GM12878 (cell line): ENCODE measurements around the gene ZNF445. TPM values are rescaled to one million over a fixed set of nuclear protein-coding genes. Genes with fewer than 3 reads are reported as not detected.

Experiments
- ATAC-seq: fragments of 200-7000 bp; cut with Tn5 transposase; 3 replicates; pipeline ENCODE4 v1.9.1; 2020; ENCODE audit warnings: mild to moderate bottlenecking, moderate library complexity
- BruUV-seq: library from RNA; stranded (reverse); fragments of 400-500 nt; replicated peaks from 2 replicates; lab custom pipeline; 2021; lab: Mats Ljungman, UMichigan
- CTCF ChIA-PET: fragments of 300-600 bp; sonication (Branson Sonifier 250); formaldehyde crosslinking; extraction: SDS; loops from one replicate; lab custom pipeline; 2021; ENCODE audit warnings: inconsistent platforms; lab: Yijun Ruan, JAX
- POLR2A ChIA-PET: fragments of 350-600 bp; formaldehyde crosslinking; extraction: SDS; loops from one replicate; lab custom pipeline; 2021; ENCODE audit warnings: inconsistent platforms; lab: Charles Lee
- RAD21 ChIA-PET: fragments of 300-600 bp; sonication (Branson Sonifier 250); formaldehyde crosslinking; loops from one replicate; lab custom pipeline; 2023; ENCODE audit warnings: antibody characterized with exemption; ENCODE audit not compliant: unreplicated experiment; lab: Charles Lee
- SMC1A ChIA-PET: fragments of 300-600 bp; sonication (Branson Sonifier 250); formaldehyde crosslinking; loops from one replicate; lab custom pipeline; 2023; ENCODE audit not compliant: unreplicated experiment, uncharacterized antibody; lab: Charles Lee
- DNase-seq: peaks from one replicate; pipeline ENCODE4 v3.0.0-alpha.2; 2011; ENCODE audit warnings: low read depth, low spot score
- FAIRE-seq: peaks from 3 replicates; lab custom pipeline; 2011; peaks lifted over from hg19 to GRCh38; lab: Jason Lieb, UNC
- H2AFZ ChIP-seq: 2 replicates; pipeline ENCODE4 v1.6.0; 2011; ENCODE audit warnings: low read depth, low read length, control low read depth; ENCODE audit not compliant: control insufficient read depth
- H3K27ac ChIP-seq: 2 replicates; pipeline ENCODE4 v1.5.1; 2011; ENCODE audit warnings: control low read depth; ENCODE audit not compliant: control insufficient read depth, insufficient read depth
- H3K27me3 ChIP-seq, 2 experiments: replicated peaks in 1 of 2; 2 replicates each; pipeline versions ENCODE4 v1.6.0 to v1.6.1; 2011; ENCODE audit warnings: low read length in 1 of 2; ENCODE audit not compliant: control insufficient read depth in 2 of 2, insufficient read depth in 2 of 2
- H3K36me3 ChIP-seq, 2 experiments: 2 replicates each; pipeline ENCODE4 v1.5.1; 2011; ENCODE audit warnings: low read length in 1 of 2; ENCODE audit not compliant: control insufficient read depth in 2 of 2, insufficient read depth in 2 of 2
- H3K4me1 ChIP-seq: 2 replicates; pipeline ENCODE4 v1.6.1; 2011; ENCODE audit warnings: mild to moderate bottlenecking, low read length, moderate library complexity, mixed read lengths; ENCODE audit not compliant: control insufficient read depth, insufficient read depth
- H3K4me2 ChIP-seq: 2 replicates; pipeline ENCODE4 v1.6.0; 2011; ENCODE audit warnings: control low read depth; ENCODE audit not compliant: control insufficient read depth, insufficient read depth
- H3K4me3 ChIP-seq: fragments of 200-600 bp; sonication (generic); 2 replicates; pipeline ENCODE4 v1.5.1; 2016
- H3K79me2 ChIP-seq: 2 replicates; pipeline ENCODE4 v1.6.0; 2011; ENCODE audit warnings: low read length; ENCODE audit not compliant: control insufficient read depth, insufficient read depth
- H3K9ac ChIP-seq: 2 replicates; pipeline ENCODE4 v1.8.0; 2011; ENCODE audit warnings: low read length, control low read depth, mixed read lengths; ENCODE audit not compliant: control insufficient read depth, insufficient read depth
- H3K9me3 ChIP-seq: replicated peaks from 3 replicates; pipeline ENCODE4 v1.5.1; 2011; ENCODE audit warnings: mild to moderate bottlenecking, low read length; ENCODE audit not compliant: control insufficient read depth, insufficient read depth
- H4K20me1 ChIP-seq: 2 replicates; pipeline ENCODE4 v1.6.0; 2011; ENCODE audit not compliant: control insufficient read depth, insufficient read depth
- CHD4 ChIP-seq: fragments of 200-600 bp; sonication (generic); IDR thresholded peaks from 2 replicates; pipeline ENCODE4 v1.6.1; 2016; ENCODE audit warnings: mild to moderate bottlenecking
- JUNB ChIP-seq: IDR thresholded peaks from 2 replicates; pipeline ENCODE4 v1.6.1; 2016; ENCODE audit warnings: antibody characterized with exemption, mild to moderate bottlenecking
- LARP7 ChIP-seq: fragments of 450-650 bp; IDR thresholded peaks from 2 replicates; pipeline ENCODE4 v1.6.1; 2017; ENCODE audit warnings: mild to moderate bottlenecking
- NR2C2 ChIP-seq: IDR thresholded peaks from 2 replicates; pipeline ENCODE4 v1.6.1; 2011; ENCODE audit warnings: borderline replicate concordance, low read depth; ENCODE audit not compliant: control insufficient read depth, insufficient read length
- RCOR1 ChIP-seq: conservative IDR thresholded peaks from 2 replicates; pipeline ENCODE4 v1.6.1; 2012; ENCODE audit warnings: low read depth, low read length, improper control_type of control experiment
- SMAD5 ChIP-seq: IDR thresholded peaks from 2 replicates; pipeline ENCODE4 v1.6.1; 2016; ENCODE audit warnings: antibody characterized with exemption, low read depth
- SRF ChIP-seq, 2 experiments: IDR thresholded peaks; 2 replicates each; pipeline ENCODE4 v1.6.1; 2011; ENCODE audit warnings: low read depth in 2 of 2, low read length in 2 of 2, mild to moderate bottlenecking in 1 of 2, moderate library complexity in 1 of 2
- STAT3 ChIP-seq: IDR thresholded peaks from 2 replicates; pipeline ENCODE4 v1.6.1; 2011; ENCODE audit warnings: low read depth, low read length, improper control_type of control experiment
- ZNF24 ChIP-seq: fragments of 450-650 bp; IDR thresholded peaks from 2 replicates; pipeline ENCODE4 v1.6.1; 2017; ENCODE audit warnings: antibody characterized with exemption, mild to moderate bottlenecking
- ZNF622 ChIP-seq: fragments of 450-650 bp; IDR thresholded peaks from 2 replicates; pipeline ENCODE4 v1.6.1; 2017; ENCODE audit warnings: mild to moderate bottlenecking, inconsistent platforms
- WGBS: methylation state at CpG from one replicate; pipeline ENCODE4 v1.1.6; 2016; ENCODE audit warnings: low lambda C conversion rate; ENCODE audit not compliant: insufficient replicate concordance, insufficient coverage; ENCODE audit errors: missing lambda C conversion rate; 5-methylcytosine and 5-hydroxymethylcytosine counted together
- in situ Hi-C: fragments of 300-500 bp; cut with MboI; formaldehyde crosslinking; loops from 9 replicates; pipeline ENCODE4 v1.14.3; 2018; ENCODE audit warnings: mixed read lengths
- intact Hi-C: fragments of 100-400 bp; cut with micrococcal nuclease; formaldehyde crosslinking; loops from one replicate; pipeline ENCODE4 v1.14.2; 2022; ENCODE audit not compliant: unreplicated experiment
- polyA plus RNA-seq, 11 experiments: library from polyadenylated mRNA; depleted of rRNA in 4 of 11; unstranded in 6 of 11; stranded (reverse) in 5 of 11; fragments of >200 nt; fragmentation: Nextera tagmentation in 4 of 11; fragmentation: Illumina TruSeq in 1 of 11; extraction: Ambion mirVana in 4 of 11; extraction: Trizol in 1 of 11; gene quantifications; 1 replicate in 1 of 11; 2 replicates in 10 of 11; pipeline versions ENCODE4 v1.2.1 to v1.2.3, GENCODE V29; 2011 to 2016; ENCODE audit warnings: inconsistent platforms in 2 of 11, missing spikeins in 2 of 11, low read depth in 1 of 11
- total RNA-seq, 4 experiments: library from RNA; depleted of rRNA in 3 of 4; stranded (reverse); fragments of >200 nt in 3 of 4; fragmentation: Illumina TruSeq in 1 of 4; extraction: Trizol in 1 of 4; gene quantifications; 2 replicates each; pipeline versions ENCODE4 v1.2.1 to v1.2.3, GENCODE V29; 2013 to 2021
- TF ChIP-seq, protein P1 (sequence below): fragments of 150-350 bp; IDR thresholded peaks from 2 replicates; pipeline ENCODE4 v1.6.1; 2016; ENCODE audit warnings: low read depth, low read length
- TF ChIP-seq, protein P2 (sequence below): fragments of 450-650 bp; IDR thresholded peaks from 2 replicates; pipeline ENCODE4 v1.6.1; 2017; ENCODE audit warnings: antibody characterized with exemption, mild to moderate bottlenecking, moderate library complexity

The ZNF445 gene
- total and polyA plus RNA-seq, 10 of the 15 experiments (the other 5 are each of a cell fraction or from before 2014, with no cell fraction given): 0.80 to 14.4 (median 5.6) TPM

DNA sequence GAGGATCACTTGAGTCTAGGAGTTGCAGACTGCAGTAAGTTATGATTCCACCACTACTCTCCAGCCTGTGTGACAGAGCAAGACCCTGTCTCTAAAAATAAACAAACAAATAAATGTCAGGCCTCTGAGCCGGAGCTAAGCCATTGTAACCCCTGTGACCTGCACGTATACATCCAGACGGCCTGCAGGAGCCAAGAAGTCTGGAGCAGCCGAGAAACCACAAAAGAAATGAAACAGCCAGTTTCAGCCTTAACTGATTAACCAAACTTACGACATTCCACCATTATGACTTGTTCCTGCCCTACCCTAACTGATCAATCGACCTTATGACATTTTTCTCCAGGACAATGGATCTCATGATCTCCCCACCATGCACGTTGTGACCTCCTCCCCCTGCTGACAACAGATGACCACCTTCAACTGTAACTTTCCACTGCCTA lies 45.0 kb upstream of the ZNF445 start:
- Histone ChIP-seq H3K9me3 (no peaks in the 10 kb centered on the region), H3K4me1 (no peaks in the 10 kb centered on the region), H3K4me3 (no peak overlapping the region), H3K79me2 (no peaks in the 10 kb centered on the region), H3K9ac (no peak overlapping the region), H3K36me3 (no peaks in the 10 kb centered on the region), H3K27ac (no peak overlapping the region), H4K20me1 (no peaks in the 10 kb centered on the region), H2AFZ (no peak overlapping the region), H3K4me2 (no peak overlapping the region), H3K27me3 (no peaks in the 10 kb centered on the region)
- ChIA-PET POLR2A (no interaction called here), SMC1A (no interaction called here), RAD21 (interaction anchor here (0.7 kb wide), 1 partner anchor 201 kb away, joined by 3 read pairs; no protein-coding TSS in a partner anchor), CTCF (no interaction called here)
- ATAC-seq (no peak), DNase-seq (no peak), FAIRE-seq (no peak)
- in situ Hi-C loops (no loop called here), intact Hi-C loops (no loop called here)
- 24% methylated on average over 7 of the region's 7 CpGs for WGBS
- TF ChIP-seq ZNF622: no peak
- BruUV-seq: no TSS peak

DNA sequence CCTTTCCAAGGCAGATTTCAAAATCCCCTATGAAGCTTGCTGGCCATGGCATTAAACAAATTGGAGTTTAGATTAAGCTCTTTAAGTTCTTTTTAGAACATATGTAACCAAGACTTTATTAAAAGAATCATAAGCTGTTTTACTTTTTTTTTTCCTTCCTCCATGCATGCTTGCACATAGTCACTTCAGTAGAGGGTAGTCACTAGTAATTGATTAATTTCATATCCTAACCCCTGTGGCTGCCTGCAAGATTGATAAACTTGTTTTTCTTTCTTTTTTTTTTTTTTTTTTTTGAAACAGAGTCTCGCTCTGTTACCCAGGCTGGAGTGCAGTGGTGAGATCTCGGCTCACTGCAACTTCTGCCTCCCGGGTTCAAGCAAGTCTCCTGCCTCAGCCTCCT lies 44.3 kb upstream of the ZNF445 start:
- SMC1A ChIA-PET: no interaction called here
- H2AFZ ChIP-seq: no peak overlapping the region
- RAD21 ChIA-PET: interaction anchor here (0.7 kb wide), 1 partner anchor 200 kb away, joined by 3 read pairs; no protein-coding TSS in a partner anchor
- DNase-seq (no peak), ATAC-seq (no peak), FAIRE-seq (no peak)
- H3K79me2 ChIP-seq: no peaks in the 10 kb centered on the region
- H4K20me1 ChIP-seq: no peaks in the 10 kb centered on the region
- intact Hi-C loops: no loop called here
- POLR2A ChIA-PET: no interaction called here
- no TSS peak for BruUV-seq
- CTCF ChIA-PET: interaction anchor here (0.6 to 1.0 kb wide), 4 partner anchors 9 to 198 kb away, joined by 3 to 4 read pairs (median 3); no protein-coding TSS in a partner anchor
- in situ Hi-C loops: no loop called here
- H3K4me1 ChIP-seq: no peaks in the 10 kb centered on the region
- no peak overlapping the region for H3K27ac ChIP-seq
- no peaks in the 10 kb centered on the region for H3K36me3 ChIP-seq
- no peak overlapping the region for H3K9ac ChIP-seq
- no peaks in the 10 kb centered on the region for H3K9me3 ChIP-seq
- no peaks in the 10 kb centered on the region for H3K27me3 ChIP-seq
- no peak overlapping the region for H3K4me3 ChIP-seq
- 82% methylated on average over 1 of the region's 3 CpGs for WGBS
- H3K4me2 ChIP-seq: no peak overlapping the region
- no peak for TF ChIP-seq JUNB
- TF ChIP-seq RCOR1: no peak
- TF ChIP-seq NR2C2: no peak
- no peak for TF ChIP-seq SRF (IDR thresholded peaks at IDR 0.05; ENCODE audit: low read depth in 2 of 2, low read length in 2 of 2)
- TF ChIP-seq, protein P1, sequence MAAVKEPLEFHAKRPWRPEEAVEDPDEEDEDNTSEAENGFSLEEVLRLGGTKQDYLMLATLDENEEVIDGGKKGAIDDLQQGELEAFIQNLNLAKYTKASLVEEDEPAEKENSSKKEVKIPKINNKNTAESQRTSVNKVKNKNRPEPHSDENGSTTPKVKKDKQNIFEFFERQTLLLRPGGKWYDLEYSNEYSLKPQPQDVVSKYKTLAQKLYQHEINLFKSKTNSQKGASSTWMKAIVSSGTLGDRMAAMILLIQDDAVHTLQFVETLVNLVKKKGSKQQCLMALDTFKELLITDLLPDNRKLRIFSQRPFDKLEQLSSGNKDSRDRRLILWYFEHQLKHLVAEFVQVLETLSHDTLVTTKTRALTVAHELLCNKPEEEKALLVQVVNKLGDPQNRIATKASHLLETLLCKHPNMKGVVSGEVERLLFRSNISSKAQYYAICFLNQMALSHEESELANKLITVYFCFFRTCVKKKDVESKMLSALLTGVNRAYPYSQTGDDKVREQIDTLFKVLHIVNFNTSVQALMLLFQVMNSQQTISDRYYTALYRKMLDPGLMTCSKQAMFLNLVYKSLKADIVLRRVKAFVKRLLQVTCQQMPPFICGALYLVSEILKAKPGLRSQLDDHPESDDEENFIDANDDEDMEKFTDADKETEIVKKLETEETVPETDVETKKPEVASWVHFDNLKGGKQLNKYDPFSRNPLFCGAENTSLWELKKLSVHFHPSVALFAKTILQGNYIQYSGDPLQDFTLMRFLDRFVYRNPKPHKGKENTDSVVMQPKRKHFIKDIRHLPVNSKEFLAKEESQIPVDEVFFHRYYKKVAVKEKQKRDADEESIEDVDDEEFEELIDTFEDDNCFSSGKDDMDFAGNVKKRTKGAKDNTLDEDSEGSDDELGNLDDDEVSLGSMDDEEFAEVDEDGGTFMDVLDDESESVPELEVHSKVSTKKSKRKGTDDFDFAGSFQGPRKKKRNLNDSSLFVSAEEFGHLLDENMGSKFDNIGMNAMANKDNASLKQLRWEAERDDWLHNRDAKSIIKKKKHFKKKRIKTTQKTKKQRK: no peak
- TF ChIP-seq, protein P2, sequence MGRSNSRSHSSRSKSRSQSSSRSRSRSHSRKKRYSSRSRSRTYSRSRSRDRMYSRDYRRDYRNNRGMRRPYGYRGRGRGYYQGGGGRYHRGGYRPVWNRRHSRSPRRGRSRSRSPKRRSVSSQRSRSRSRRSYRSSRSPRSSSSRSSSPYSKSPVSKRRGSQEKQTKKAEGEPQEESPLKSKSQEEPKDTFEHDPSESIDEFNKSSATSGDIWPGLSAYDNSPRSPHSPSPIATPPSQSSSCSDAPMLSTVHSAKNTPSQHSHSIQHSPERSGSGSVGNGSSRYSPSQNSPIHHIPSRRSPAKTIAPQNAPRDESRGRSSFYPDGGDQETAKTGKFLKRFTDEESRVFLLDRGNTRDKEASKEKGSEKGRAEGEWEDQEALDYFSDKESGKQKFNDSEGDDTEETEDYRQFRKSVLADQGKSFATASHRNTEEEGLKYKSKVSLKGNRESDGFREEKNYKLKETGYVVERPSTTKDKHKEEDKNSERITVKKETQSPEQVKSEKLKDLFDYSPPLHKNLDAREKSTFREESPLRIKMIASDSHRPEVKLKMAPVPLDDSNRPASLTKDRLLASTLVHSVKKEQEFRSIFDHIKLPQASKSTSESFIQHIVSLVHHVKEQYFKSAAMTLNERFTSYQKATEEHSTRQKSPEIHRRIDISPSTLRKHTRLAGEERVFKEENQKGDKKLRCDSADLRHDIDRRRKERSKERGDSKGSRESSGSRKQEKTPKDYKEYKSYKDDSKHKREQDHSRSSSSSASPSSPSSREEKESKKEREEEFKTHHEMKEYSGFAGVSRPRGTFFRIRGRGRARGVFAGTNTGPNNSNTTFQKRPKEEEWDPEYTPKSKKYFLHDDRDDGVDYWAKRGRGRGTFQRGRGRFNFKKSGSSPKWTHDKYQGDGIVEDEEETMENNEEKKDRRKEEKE: no peak
- no peak for TF ChIP-seq SMAD5
- TF ChIP-seq CHD4: no peak
- TF ChIP-seq LARP7: no peak
- no peak for TF ChIP-seq ZNF24
- no peak for TF ChIP-seq STAT3
